Non-pigmented ciliary epithelial cell (primary cell): ENCODE measurements around the gene IKBKE.

ENCODE experiments used
- DNase-seq: peaks from one replicate; pipeline ENCODE4 v3.0.0-alpha.2; 2010; ENCODE audit warnings: low read depth

IKBKE gene

DNA sequence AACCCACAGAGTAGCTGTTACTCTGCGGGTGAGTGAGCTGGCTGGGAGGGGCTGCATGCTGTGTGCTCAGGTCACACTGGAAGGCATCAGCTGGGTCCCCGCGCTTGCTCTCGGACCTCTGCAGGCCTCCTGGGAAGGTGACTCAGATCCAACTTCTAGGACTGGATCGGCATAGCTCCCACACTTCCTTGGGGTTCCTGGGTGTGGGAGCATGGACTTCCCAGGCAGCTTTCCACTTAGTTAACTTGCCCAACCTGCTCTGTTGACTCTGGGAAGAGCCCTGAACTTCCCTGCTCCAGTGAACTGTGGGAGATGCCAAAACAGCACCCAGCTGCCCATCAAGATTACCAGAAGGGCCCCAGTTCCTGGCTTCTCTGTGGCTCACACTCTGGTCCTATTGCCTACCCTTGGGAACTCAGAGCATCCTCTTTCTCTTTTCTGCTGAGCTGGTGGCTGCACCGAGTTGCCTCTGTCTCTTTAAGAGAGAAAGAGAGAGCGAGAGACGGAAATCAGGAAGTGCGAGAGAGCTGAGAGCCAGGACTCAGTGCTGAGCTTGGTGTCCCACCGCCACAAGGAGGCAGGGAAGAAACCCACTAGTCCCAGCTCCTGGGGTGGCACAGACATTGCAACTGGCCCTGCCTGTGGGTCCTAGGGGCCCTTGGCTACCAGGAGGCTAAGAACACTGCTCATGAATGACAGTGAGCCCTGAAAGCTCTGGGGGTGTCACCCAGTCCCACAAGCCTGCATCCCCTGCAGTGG lies at the start of gene IKBKE:
IKBKE (plus strand) TSS at position 544 of the 759 bp plus-strand sequence. CDS start 2,752 bp downstream, outside the sequence.
- DNase-seq: no peak

DNA sequence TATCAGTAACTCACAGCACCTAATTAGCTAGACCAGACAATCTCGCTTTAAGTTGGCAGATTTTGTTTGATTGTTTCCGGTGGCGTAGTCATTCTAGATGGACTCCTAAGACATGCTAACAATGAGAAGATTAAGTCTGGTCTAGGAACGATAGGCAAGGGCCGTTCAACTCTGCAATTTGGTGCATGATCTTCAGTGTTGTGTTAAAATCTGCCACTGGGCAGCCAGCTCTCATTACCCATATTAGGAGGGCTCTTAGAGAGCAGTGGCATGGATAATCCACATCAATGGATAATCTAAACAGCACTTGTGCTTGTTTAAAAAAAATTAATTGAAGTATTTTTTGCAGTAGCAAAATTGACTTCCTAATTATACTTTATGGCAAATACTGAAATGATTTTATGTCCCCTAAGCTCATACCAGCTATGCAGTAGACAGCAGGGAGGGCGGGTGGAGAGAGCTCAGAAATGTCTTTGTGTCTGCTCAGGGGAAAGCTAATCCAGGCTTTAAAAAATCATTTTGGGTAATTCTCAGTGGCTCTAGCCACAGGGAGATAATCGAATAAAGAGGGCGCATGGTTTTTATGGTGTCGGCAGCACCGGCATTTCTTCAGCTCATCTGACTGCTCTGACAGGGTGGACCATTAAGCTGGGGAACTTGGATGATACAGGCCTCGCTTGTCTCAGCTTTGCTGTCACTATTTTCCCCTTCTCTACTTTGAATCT lies 48.5 kb upstream of the IKBKE start:
- no peak for DNase-seq

DNA sequence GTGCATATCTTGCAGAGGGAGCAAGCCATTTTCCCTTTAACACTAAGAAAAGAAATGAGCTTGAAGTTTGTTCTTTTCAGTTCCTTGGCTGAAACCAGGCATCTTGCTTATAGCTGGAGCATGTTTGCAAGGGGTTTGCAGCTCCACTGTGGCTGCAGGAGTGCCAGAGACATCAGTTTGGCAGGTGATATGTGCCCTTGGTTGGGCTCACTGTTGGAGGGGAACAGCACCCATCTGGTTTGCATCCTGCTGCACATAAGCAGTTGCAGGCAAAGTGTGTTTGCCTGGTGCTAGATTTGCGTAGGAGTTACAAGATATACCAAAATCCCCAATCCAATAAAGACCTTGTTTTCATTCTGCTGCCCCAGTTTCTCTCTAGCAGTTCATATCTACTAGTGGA lies 47.8 kb upstream of the IKBKE start:
- no peak for DNase-seq

DNA sequence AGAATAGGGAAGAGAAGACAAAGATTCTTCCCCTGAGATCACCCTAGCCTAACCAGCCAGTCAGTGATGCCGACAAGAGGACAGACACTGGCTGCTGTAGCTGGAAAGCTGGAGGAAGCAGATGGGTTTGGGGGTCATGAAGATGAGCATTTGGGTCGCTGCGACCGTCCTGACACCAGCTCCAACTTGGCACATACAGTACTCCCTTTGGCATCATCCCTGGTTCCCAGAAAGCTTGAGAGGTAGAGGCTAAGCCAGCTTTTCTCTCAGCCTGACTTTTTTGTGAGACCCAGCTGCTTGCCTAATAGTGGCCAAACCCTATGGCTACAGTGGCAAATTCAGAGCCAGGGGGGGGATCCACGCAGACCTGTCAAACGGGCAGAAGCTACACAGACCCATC lies 43.0 kb upstream of the IKBKE start:
- DNase-seq: no peak

DNA sequence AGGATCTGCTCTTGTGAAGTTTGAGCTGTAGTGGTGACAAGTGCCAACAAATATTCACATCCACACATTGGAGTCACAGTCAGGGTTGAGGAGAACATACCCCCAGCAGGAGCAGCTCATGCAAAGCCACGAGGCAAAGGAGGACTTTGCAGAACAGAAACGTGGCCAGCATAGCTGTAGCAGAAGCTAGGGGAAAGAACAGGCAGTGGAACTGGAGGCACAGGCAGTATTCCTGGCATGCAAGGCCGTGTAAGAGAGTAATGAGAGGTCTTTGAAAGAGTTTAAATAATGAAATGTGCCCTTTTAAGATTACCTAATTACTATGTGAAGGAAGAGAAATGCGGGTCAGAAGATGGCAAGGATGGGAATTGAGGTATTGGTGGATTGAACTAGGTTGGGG lies 40.9 kb upstream of the IKBKE start:
- DNase-seq: no peak

DNA sequence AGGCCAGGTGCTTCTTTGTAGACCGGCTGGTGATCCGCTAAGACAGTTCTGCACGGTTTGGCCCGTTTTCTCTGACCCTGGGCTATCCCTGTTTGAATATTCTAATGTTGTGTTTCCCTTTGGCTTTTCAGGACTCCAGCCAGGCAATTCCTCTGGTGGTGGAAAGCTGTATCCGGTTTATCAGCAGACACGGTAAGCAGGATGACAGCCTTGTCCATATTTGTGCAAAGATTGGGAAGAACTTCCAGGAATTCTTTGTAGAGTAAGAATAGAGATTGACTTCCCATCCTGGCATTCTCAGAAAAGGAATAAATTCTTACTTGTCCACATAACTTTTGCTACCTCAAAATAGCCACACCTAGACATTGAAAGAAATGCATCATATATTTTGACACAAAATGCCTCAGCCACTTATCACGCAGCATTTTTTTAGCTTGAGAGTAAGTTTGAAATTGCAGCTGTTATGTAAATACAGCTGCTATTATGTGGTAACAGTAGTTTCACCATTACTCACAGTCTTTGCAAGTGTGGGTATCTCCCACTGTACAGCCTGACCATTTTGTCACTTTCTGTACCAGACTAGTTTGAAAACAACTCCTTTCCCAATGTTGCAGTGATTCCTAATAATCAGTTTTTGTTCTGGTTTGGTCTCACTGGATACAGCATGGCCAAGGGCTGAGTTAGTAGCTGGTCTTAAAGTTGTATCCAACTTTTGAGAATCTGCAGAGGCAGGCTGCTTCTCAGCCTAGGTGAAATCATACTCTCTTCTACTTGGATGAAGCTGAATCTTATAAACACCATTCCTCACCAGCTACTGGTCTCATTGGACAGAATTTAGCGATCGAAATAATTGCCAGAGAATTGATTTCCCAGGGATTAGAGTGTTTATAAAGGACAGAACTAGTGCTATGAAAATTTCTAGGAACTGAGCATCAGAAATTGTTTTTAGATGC lies 40.0 kb upstream of the IKBKE start:
- DNase-seq: peak; percentile 57

DNA sequence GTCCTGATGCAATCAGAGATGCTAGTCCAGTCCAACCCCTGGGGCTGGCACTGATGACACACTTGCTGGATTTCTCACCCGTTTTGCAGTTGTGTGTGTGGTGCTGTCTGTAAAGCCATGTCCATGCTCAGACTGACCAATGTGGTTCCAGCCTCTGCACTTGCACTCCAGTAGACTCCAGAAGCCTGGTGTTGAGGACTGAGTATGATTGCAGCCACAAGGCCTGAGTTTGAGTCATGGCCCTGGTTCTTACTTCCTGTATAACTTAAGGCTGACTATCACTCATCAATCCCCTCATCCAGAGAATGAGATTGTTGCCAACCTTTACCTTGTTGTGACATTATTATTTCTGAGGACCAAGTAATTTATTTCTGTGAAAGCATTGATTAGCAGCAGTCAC lies 34.8 kb upstream of the IKBKE start:
- DNase-seq: no peak

DNA sequence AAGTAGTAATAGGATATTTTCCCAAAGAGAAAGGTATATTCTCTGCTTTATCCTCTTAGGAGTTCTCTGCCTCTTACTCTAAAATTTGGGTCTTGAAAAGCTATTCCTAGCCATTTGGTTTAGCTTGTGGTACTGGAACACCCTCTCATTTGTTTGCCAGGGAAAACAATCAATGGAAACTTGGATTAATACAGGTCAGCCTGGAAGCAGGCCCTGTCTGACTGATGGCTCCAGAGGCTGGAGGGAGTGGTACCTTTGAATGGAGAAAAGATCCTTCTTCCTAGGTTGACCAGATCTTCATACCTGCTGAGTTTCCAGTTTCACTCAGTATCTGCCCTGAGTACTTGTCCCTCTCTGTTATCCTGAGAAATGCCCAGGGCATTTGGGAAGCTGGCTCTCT lies 31.7 kb upstream of the IKBKE start:
- DNase-seq: no peak

DNA sequence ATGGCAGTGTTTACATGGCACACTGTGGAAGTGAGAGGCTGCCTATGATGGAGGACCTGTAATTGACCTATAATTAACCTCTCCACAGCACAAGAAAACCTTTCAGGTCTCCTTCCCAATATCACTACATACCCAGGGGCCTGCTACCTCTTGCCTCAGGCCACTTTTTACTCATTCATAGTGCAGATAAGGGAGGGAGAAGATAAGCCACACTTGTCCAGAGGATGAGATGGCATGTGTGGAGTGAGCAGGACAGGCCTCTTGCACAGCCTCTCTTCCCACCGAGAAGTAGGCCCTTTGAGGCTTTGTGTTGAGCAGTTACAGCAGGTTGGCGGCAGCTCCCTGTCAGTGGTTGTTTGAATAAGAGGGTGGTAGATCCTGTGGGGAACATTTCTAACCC lies 31.1 kb upstream of the IKBKE start:
- no peak for DNase-seq

DNA sequence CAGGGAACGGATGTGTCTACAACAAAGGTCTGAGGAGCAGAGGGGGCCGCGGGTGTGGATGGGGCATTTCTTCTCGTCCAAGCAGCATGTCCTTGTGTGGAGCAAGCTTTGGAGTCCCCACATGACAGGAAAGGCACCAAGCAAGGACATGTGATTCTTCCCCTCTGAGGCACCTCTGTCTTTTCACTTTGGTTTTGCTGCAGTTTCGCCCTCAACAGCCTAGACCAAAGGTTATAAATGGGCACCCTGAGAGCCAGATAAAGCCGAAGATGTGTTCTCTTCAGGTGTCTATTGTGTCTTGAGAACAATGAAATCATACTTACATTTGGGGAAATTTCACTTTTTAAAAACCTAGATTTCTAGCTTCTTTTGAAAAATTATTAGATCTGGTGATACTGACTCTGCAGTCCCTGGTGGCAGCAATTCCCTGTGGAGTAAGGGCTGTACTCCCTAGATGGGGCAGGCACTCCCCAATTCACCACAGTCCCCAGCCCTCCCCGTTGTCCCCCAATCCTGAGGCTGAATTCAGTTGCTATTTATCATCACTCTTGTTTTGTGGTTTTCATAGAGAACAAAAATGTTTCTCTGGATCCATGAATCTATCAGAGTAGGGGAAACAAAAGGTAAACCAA lies 28.8 kb upstream of the IKBKE start:
- DNase-seq: no peak

DNA sequence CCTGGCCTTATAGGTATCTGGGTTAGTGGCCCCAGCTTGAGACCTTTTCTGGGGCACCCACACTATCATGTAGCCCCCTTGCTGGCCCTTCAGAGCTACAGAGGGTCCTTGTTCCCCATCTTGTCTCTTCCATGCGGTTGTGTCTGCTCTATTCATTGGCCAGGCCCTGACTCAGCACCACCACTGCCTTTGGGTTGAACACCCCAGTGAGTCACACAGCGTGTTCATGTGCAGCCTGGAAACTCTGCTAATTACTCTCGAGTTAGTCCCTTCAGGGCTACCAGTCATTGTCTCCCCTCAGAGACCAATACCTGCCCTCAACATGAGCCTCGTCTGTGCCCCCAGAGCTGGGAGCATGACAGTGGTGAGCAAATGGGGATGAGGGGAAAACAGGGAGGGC lies 28.2 kb upstream of the IKBKE start:
- no peak for DNase-seq

DNA sequence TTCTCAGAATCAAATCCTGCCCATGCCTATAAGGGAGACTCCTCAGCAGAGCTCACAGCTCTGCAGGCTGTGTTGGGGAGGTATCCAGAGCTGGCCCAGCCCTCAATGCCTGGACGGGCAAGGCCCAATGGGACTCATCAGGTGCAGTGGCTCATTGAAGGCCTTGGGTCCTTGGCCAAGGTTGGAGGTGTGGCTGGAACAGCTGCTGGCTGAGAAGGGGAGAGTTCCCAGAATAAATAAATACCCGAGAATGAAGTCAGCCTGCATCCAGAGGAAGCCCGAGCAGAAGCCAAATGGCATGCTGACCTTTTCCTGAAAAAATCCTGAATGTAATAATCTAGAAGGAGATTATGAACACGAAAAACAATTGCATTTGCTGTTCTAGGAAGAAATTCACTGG lies 25.2 kb upstream of the IKBKE start:
- no peak for DNase-seq

DNA sequence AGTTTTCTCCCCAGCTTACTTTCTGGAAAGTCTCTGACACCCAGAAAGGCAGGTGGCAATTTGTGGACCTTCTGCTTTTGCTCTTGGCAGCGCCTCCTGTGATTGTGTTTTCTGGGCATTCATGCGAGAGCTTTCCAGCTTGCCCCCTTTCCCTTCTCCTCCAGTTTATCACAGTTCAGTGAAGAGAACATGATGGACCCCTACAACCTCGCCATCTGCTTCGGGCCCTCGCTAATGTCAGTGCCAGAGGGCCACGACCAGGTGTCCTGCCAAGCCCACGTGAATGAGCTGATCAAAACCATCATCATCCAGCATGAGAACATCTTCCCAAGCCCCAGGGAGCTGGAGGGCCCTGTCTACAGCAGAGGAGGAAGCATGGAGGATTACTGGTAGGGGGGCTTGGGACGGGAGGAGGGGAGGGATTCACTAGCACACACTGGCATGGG lies 24.3 kb upstream of the IKBKE start:
- DNase-seq: no peak

DNA sequence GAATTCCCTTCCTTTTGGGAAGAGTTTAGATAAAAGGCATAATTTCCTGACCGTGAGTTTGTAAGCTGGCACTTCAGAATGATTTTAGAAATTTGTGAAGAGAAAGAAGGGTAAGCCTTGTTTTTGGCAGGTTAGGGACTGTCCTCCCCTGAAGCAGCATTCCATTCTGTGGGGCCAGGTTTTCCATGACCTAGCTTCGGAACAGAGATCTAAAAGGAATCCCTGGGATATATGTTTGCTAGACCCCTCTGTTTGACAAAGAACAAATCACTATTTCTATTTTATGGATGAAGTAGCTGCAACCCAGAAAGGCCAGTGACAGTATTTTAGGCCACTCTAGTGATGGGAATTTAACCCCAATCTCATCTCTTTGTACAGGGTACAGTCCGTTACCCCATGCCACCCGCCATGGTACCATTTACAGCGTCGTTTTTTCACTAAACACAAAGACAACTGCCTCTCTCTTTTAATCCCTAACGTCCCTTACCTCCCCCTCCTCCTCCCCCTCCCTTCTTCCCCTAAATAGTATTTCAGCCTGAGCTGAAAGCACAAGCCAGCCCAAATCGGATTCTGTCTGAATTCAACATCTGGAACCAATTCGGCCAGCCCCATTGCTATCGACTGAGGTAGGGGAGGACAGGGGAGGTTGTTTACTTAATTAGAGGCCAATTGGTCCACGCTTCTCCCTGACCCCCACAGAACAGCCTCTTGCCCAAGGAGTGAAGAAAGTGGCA lies 23.4 kb upstream of the IKBKE start:
- no peak for DNase-seq

DNA sequence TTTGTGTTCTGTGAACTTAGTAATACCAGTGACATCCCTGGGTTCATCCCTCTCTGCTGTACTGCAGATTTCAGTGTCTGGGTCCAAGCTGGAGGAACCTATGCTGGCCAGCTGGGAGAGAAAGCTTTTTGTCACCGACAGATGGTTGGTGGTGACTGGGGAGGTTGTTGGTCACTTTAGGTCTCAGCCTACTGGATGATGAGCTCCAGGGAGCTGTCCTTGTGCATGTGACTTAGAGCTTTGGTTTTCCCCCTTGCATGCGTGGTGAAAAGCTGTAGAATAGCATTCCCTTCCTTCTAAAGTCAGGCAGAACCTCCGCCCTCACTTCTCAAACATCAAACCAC lies 22.9 kb upstream of the IKBKE start:
- no peak for DNase-seq

DNA sequence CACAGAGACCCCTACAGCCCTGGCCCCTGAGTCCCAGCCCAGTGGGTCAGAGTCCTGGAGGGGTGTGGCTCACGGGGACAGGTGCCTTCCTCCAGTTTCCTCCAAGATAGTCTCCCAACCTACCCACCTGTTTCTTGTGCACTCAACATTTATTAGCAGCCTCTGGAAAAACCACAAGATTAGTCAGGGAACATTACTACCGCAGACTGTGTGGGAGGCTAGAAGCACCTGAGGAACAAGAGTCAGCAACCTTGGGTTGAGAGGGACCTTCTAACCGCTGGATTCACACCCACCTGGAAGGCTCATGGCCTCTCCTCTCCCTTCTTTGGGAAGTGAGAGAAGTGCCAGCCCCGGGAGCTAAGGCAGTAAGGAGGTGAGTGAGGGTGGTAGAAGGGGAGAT lies 22.5 kb upstream of the IKBKE start:
- DNase-seq: no peak

DNA sequence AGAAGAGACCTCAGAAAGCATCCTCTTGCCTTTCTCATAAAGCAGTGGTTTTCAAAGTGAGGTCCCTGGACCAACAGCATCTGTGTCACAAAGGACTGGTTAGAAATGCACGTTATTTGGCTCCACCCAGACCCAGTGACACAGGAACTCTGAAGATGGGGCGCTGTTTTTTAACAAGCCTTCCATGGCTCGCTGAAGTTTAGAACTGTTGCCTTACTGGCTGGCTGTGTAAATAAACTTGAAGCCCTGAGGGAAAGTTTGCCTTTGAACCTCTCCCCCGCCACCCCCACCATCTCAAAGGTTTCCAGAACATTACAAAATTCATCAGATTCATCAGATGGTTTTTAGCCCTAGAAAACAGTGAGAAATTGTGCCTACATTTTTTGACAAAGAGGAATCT lies 21.8 kb upstream of the IKBKE start:
- DNase-seq: no peak

DNA sequence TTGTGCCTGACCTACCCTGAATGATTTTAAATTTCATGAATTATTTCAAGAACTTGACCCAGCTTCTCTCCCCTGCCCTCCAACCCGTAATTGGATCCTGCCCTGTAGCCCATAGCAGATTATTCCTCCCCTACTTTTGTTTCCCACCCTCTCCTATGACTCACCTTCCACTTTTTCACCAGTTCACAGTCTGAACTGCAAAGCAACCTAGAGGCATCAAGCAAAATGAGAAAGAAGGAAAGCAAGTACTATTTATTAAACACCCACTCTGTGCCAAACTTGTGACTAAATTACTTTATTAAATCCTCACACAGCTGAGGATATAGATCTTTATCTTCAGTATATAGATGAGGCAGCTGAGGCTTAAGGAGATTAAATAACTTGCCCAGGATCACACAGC lies 20.7 kb upstream of the IKBKE start:
- no peak for DNase-seq

DNA sequence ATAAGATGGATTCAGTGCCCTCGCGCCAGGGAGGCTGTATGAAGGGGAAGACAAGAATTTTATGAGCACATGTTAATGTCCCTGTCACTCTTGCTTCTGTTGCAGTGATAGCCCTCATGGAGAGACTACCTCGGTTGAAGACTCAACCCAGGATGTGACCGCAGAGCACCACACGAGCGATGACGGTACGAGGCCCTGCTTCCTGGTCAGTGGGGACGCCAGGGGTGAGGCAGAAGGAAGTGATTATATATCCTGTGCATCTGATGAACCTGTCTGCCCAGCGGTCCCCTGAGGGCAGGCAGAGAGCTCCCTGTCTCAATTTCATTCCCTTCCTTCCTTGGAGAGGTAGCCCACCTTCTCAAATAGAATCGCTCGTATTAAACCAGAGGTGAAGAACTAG lies 20.0 kb upstream of the IKBKE start:
- no peak for DNase-seq

DNA sequence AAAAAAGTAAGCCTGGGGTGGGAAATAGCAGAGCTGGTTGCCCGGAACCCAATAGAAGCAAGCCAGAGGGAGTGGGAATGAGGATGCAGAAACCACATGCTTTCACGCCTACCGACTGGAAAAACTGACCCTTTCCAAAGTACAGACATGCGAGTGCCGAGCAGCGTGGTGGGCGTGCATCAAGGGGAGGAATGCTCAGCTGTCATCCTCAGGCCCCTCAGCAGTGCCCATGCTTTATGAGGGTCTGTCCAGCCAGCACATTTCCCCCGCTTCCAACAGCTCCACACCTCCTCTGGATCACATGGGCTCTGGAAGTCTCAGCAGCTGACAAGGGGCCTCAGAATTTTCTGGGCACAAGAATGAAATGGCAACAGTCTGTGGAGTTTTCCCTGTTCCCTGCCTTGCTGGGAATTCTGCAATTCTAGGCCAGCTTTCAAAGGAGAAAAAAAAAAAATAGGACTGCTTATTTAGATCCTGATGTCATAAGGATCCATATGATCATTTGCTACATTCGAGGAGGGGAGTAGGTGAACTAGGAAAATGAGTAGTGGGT lies 19.1 kb upstream of the IKBKE start:
- DNase-seq: no peak

DNA sequence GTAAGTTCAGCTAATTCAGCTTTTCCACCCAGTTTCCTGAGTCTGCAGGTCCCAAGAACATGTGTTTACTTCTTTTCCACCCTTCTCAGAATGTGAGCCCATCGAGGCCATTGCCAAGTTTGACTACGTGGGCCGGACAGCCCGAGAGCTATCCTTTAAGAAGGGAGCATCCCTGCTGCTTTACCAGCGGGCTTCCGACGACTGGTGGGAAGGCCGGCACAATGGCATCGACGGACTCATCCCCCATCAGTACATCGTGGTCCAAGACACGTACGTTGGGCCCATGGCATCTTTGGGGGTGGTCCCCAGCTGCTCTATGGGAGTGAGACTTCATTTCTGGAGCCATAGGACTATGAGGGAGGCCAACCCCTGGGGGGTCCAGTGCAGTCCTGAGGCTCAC lies 17.2 kb upstream of the IKBKE start:
- DNase-seq: no peak
